PFSK-1 (cell line): ENCODE results near the gene SUPT6H.

Source experiments
- FOXP2 ChIP-seq: optimal IDR thresholded peaks from 2 replicates; pipeline ENCODE3; 2011; ENCODE audit warnings: borderline replicate concordance, control low read depth, inconsistent platforms; ENCODE audit not compliant: insufficient read depth; ENCODE audit errors: extremely low read length, extremely low read depth
- POLR2AphosphoS5 ChIP-seq: IDR thresholded peaks from 2 replicates; pipeline ENCODE4 v1.6.1; 2012; ENCODE audit warnings: low read depth, mild to moderate bottlenecking, control low read depth, low read length, moderate library complexity
- SIN3A ChIP-seq: IDR thresholded peaks from 2 replicates; pipeline ENCODE4 v1.6.1; 2012; ENCODE audit warnings: mild to moderate bottlenecking, low read length, moderate library complexity, borderline replicate concordance; ENCODE audit not compliant: insufficient read depth
- TAF1 ChIP-seq: IDR thresholded peaks from 2 replicates; pipeline ENCODE4 v1.6.1; 2012; ENCODE audit warnings: low read length, control low read depth, borderline replicate concordance; ENCODE audit not compliant: insufficient read depth
- TF ChIP-seq, protein P1 (sequence below), 2 experiments: IDR thresholded peaks; 2 replicates each; pipeline versions ENCODE4 v1.6.1 to v1.8.0; 2011 to 2012; ENCODE audit warnings: low read depth in 2 of 2, low read length in 2 of 2, control low read depth in 1 of 2, inconsistent platforms in 1 of 2, mild to moderate bottlenecking in 1 of 2, moderate library complexity in 1 of 2; ENCODE audit not compliant: insufficient read depth in 1 of 2

Gene SUPT6H

DNA sequence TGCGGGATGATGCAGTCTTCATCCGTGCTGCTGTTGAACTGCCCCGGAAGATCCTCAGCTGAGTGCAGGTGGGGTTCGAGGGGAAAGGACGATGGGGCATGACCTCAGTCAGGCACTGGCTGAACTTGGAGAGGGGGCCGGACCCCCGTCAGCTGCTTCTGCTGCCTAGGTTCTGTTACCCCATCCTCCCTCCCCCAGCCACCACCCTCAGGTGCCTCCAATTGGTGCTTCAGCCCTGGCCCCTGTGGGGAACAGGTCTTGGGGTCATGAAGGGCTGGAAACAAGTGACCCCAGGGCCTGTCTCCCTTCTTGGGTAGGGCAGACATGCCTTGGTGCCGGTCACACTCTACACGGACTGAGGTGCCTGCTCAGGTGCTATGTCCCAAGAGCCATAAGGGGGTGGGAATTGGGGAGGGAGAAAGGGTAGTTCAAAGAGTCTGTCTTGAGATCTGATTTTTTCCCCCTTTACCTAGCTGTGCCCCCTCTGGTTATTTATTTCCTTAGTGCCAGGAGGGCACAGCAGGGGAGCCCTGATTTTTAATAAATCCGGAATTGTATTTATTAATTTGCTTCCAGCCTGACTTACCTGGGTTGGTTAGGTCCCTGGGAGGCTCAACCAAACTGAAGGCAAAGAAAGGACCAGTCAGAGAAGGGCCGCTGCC lies 87.6 kb downstream of the SUPT6H start:
- TF ChIP-seq FOXP2 (no peak), SIN3A (no peak), TAF1 (no peak), POLR2AphosphoS5 (no peak)
- TF ChIP-seq, protein P1, sequence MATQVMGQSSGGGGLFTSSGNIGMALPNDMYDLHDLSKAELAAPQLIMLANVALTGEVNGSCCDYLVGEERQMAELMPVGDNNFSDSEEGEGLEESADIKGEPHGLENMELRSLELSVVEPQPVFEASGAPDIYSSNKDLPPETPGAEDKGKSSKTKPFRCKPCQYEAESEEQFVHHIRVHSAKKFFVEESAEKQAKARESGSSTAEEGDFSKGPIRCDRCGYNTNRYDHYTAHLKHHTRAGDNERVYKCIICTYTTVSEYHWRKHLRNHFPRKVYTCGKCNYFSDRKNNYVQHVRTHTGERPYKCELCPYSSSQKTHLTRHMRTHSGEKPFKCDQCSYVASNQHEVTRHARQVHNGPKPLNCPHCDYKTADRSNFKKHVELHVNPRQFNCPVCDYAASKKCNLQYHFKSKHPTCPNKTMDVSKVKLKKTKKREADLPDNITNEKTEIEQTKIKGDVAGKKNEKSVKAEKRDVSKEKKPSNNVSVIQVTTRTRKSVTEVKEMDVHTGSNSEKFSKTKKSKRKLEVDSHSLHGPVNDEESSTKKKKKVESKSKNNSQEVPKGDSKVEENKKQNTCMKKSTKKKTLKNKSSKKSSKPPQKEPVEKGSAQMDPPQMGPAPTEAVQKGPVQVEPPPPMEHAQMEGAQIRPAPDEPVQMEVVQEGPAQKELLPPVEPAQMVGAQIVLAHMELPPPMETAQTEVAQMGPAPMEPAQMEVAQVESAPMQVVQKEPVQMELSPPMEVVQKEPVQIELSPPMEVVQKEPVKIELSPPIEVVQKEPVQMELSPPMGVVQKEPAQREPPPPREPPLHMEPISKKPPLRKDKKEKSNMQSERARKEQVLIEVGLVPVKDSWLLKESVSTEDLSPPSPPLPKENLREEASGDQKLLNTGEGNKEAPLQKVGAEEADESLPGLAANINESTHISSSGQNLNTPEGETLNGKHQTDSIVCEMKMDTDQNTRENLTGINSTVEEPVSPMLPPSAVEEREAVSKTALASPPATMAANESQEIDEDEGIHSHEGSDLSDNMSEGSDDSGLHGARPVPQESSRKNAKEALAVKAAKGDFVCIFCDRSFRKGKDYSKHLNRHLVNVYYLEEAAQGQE (IDR thresholded peaks at IDR 0.05; ENCODE audit: insufficient read depth in 1 of 2, low read depth in 2 of 2, low read length in 2 of 2) = no peak

DNA sequence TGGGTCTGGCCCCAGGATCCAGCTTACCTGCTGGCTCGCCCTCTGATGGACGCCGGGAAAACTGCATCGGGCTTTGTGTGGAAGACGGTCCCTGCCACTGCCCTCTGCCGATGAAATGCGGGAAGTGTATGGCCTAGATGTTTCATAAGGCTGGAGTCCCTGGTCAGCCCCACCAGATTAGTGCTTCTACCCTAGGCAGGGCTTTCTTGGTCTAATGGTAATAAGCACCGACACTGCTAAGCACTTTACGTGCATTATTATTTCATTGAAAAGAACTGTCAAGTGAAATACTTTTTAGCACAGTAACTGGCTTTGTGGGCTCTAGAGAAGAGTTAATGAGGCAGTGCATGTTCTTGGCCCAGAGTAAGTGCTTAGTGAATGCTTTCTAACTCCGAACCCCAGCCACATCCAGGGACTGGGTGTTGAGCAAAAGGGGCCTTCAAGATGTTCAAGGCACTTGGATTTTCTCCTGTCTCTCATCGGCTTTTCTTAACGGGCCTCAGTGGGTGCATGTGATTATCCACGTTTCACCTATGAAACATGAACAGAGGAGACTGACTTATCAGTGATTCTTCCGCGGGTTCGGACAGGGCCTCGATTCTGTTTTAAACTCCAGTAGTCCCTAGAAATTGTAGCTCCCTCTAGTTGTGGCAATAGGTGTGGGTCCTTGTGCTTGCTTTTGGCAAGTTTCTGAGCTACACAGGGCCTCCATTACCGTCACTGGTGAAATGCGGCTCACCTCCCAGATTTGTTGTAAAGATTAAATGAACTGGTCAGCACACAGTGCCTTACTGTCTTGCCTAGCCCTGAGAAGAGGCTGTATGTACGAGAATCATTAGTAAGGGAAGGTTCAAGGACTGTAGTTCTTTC lies 88.4 kb downstream of the SUPT6H start:
- no peak for TF ChIP-seq TAF1
- peak; percentile 43; the same call in 1 of the 2 replicates for TF ChIP-seq POLR2AphosphoS5
- TF ChIP-seq FOXP2 = peak; percentile 47
- no peak for TF ChIP-seq SIN3A
- TF ChIP-seq, protein P1 (IDR thresholded peaks at IDR 0.05; ENCODE audit: insufficient read depth in 1 of 2, low read depth in 2 of 2, low read length in 2 of 2) = no peak

DNA sequence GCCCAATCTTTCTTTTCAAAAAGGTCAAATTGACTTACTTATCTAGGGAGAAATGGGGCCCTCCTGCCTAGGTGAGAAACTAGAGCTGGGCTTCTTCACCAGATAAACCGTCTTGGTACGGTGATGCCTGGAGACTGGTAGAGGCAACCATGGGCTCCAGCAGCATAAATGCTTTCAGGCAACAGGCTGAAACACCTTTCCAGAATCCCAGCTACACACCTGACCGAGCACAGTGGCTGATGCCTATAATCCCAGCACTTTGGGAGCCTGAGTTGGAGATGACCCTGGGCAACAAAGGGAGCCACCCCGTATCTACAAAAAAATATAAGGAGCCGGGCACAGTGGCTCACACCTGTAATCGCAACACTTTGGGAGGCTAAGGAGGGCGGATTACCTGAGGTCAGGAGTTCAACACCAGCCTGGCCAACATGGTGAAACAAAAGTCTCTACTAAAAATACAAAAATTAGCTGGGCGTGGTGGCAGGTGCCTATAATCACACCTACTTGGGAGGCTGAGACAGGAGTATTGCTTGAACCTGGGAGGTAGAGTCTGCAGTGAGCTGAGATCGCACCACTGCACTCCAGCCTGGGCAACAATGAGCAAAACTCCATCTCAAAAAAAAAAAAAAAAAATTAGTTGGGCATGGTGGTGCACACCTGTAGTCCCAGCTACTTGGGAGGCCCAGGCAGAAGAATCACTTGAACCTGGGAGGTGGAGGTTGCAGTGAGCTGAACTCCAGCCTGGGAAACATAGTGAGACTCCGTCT lies 89.8 kb downstream of the SUPT6H start:
- no peak for TF ChIP-seq TAF1
- no peak for TF ChIP-seq SIN3A
- no peak for TF ChIP-seq POLR2AphosphoS5
- TF ChIP-seq, protein P1 (IDR thresholded peaks at IDR 0.05; ENCODE audit: insufficient read depth in 1 of 2, low read depth in 2 of 2, low read length in 2 of 2) = no peak
- no peak for TF ChIP-seq FOXP2
